Mammary epithelial cell (primary cell): ENCODE measurements around the gene ZMYND19.

Source experiments
- EZH2 ChIP-seq: IDR thresholded peaks from 2 replicates; pipeline ENCODE4 v1.6.1; 2012; ENCODE audit warnings: low read length, inconsistent platforms, borderline replicate concordance
- TF ChIP-seq, protein P1 (sequence below), 2 donors: IDR thresholded peaks in 1 of 2; conservative IDR thresholded peaks in 1 of 2; 2 replicates each; pipeline ENCODE4 v1.5.1; 2011 to 2012; ENCODE audit warnings: inconsistent platforms in 2 of 2, low read length in 2 of 2, mild to moderate bottlenecking in 2 of 2, control low read depth in 1 of 2, low read depth in 1 of 2; ENCODE audit not compliant: insufficient read depth in 1 of 2; ENCODE audit errors: extremely low read depth in 1 of 2

DNA sequence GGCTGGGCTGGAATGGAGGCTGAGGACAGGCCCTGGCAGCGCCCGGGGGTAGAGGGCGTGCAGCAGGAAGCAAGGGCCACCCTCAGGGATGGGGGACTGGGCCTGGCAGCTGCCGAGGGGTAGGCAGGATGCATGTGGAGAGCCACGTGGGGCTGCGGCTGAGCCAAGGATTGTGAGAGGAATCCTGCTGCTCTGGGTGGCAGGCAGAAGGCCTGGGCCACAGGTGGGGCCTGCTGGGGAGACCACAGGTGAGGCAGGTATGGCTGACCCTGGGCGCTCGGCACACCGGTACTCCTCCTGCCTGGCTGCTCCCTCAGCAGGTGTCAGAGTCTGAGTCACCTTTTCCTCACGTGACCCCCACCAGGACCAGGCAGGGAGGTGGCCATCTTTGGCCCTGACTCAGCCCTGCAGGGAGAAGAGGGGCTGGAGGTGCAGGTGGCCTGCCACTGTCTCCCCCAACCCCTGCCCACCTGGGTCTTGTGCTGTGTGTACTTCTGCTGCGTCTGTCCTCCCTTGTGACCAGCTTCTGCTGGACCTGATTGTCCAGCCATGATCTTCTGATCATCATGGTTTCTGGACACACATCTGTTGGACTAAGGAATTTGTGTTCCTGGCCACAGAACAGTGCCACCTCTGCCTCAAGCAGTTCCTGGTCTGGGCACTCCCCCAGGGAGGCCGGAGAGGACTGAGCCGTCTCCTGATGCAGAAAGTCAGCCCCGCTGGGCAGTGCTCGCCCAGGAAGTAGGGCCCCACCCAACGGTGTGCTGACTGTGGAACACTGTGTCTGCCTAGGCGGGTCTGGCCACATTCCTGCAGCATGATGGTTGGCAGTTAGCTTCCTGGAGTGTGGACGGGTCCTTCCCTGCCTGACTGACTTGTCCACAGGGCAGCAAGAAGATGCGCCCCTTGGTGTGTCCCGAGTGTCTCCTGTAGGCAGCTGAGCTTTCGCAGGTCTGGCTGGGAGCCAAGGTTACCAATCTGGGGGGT is 21.6 kb upstream of the ZMYND19 start:
- TF ChIP-seq, protein P1, sequence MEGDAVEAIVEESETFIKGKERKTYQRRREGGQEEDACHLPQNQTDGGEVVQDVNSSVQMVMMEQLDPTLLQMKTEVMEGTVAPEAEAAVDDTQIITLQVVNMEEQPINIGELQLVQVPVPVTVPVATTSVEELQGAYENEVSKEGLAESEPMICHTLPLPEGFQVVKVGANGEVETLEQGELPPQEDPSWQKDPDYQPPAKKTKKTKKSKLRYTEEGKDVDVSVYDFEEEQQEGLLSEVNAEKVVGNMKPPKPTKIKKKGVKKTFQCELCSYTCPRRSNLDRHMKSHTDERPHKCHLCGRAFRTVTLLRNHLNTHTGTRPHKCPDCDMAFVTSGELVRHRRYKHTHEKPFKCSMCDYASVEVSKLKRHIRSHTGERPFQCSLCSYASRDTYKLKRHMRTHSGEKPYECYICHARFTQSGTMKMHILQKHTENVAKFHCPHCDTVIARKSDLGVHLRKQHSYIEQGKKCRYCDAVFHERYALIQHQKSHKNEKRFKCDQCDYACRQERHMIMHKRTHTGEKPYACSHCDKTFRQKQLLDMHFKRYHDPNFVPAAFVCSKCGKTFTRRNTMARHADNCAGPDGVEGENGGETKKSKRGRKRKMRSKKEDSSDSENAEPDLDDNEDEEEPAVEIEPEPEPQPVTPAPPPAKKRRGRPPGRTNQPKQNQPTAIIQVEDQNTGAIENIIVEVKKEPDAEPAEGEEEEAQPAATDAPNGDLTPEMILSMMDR (conservative IDR thresholded peaks at IDR 0.05 in 1 of 2, IDR thresholded peaks at IDR 0.05 in 1 of 2; ENCODE audit: extremely low read depth in 1 of 2, insufficient read depth in 1 of 2, low read depth in 1 of 2, low read length in 2 of 2): peak in 1 of 2 donors; percentile 3
- no peak for TF ChIP-seq EZH2
